ENCODE results near the gene GAS7. TPM values are rescaled to one million over a fixed set of nuclear protein-coding genes. Genes with fewer than 3 reads are reported as not detected.

The GAS7 gene
- total RNA-seq, 1 experiment from 2014 or later, result 4.1 TPM

DNA sequence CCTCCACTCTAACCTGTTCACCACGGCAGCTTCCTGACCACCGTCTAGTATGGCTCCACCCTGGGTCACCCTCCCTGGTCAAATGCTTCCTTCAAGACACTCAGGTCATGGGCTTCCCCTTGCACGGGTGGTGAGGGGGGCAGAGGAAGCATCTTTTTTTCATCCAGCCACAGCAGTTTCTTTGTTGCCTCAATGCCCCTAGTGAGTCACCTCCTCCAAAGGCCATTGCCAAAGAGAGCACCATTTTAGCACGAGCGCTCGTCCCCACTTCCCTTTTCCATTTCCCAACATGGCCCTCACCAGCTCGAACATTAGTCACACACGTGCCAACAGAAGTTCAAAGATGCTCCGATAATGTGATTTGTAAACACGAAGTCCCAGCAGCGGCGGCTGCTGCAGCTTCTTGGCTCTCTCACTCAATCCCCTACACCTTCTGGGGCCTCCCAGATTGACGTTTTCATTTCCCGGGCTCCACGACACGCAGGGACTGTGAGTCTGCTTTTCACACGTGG, 134.6 kb downstream of the GAS7 start:
- ChIA-PET POLR2A (no interaction called here), CTCF (no interaction called here), RAD21 (ENCODE audit: low non-redundant PET in 1 of 2, low total read pairs in 2 of 2, uncharacterized antibody in 2 of 2, unreplicated experiment in 2 of 2) (no interaction called here)
- no peaks in the 10 kb centered on the region for H3K9me3 ChIP-seq (ENCODE audit: control insufficient read depth in 1 of 2, insufficient read depth in 1 of 2, low read depth in 1 of 2, low read length in 2 of 2)
- H3K79me2 ChIP-seq (ENCODE audit: insufficient read depth, low read length), result no peaks in the 10 kb centered on the region
- TF ChIP-seq ATF3 (IDR thresholded peaks at IDR 0.05) (no peak), SRF (IDR thresholded peaks at IDR 0.05; ENCODE audit: low read depth) (no peak), MAX (IDR thresholded peaks at IDR 0.05) (no peak), POLR2AphosphoS5 (IDR thresholded peaks at IDR 0.05; ENCODE audit: low read depth, low read length) (no peak), EZH2phosphoT487 (IDR thresholded peaks at IDR 0.05; ENCODE audit: borderline replicate concordance) (no peak), ZNF274 (IDR thresholded peaks at IDR 0.05; ENCODE audit: low read depth, low read length) (no peak), JUND (IDR thresholded peaks at IDR 0.05) (no peak), EGR1 (IDR thresholded peaks at IDR 0.05; ENCODE audit: low read depth) (no peak), EZH2 (IDR thresholded peaks at IDR 0.05) (no peak), FOSL1 (IDR thresholded peaks at IDR 0.05; ENCODE audit: low read depth) (no peak), YY1 (IDR thresholded peaks at IDR 0.05; ENCODE audit: extremely low read depth, insufficient replicate concordance, low read depth, low read length) (no peak), SIN3A (IDR thresholded peaks at IDR 0.05; ENCODE audit: low read depth) (no peak)
- H3K9me2 ChIP-seq (ENCODE audit: insufficient read depth), result no peaks in the 10 kb centered on the region
- no peak for ATAC-seq
- BruUV-seq (replicated peaks), result no TSS peak
- H2AFZ ChIP-seq (ENCODE audit: low read depth, low read length, poor library complexity, severe bottlenecking), result no peak overlapping the region
- 0 out of 2 replicates have a peak, but pooled peaks cover 3% of the 10 kb centered on the region for H3K27me3 ChIP-seq (ENCODE audit: insufficient read depth, low read length)
- H3K36me3 ChIP-seq (ENCODE audit: control insufficient read depth in 1 of 2, insufficient read depth in 2 of 2, low read length in 2 of 2), result no peaks in the 10 kb centered on the region
- H3K4me3 ChIP-seq (replicated peaks in 1 of 2; ENCODE audit: low read depth in 1 of 2, low read length in 2 of 2), result no peak overlapping the region
- H4K20me1 ChIP-seq (ENCODE audit: insufficient read depth), result no peaks in the 10 kb centered on the region
- no peak overlapping the region for H3K9ac ChIP-seq (ENCODE audit: low read length)
- DNase-seq (ENCODE audit: low read depth, low spot score), result no peak
- intact Hi-C loops (cut with micrococcal nuclease), result no loop called here
- no peak overlapping the region for H3K27ac ChIP-seq (ENCODE audit: low read depth, low read length)
- no peak overlapping the region for H3K4me2 ChIP-seq (ENCODE audit: low read length)
- peaks cover 10 to 16% of the 10 kb centered on the region in 2 experiments for H3K4me1 ChIP-seq (ENCODE audit: control insufficient read depth in 1 of 2, insufficient read depth in 2 of 2, low read length in 2 of 2)

All from HCT116 (cell line).